A204.1 (cell line): ENCODE measurements around the gene ADAT3.

ENCODE experiments used
- FAIRE-seq: peaks from 2 replicates; lab custom pipeline; 2012; peaks lifted over from hg19 to GRCh38; lab: Jason Lieb, UNC

ADAT3 gene

GRCh38 chr19:1957562-1958248, 52.5 kb downstream of the ADAT3 start:
- no peak for FAIRE-seq

- no peak for FAIRE-seq
Observed at GRCh38 chr19:1959928-1960589, 54.9 kb downstream of the ADAT3 start.

GRCh38 chr19:1961000-1961883, 56.0 kb downstream of the ADAT3 start:
- FAIRE-seq, result no peak

- no peak for FAIRE-seq
Observed at GRCh38 chr19:1962674-1963073, 57.5 kb downstream of the ADAT3 start.
